Astrocyte of the spinal cord (primary cell): ENCODE data around the gene CPLX1.

Experiments used
- DNase-seq: peaks from one replicate; pipeline ENCODE4 v3.0.0; 2011; ENCODE audit warnings: low read depth, low spot score
- H3K4me3 ChIP-seq: 2 replicates; pipeline ENCODE4 v1.5.1; 2011; ENCODE audit warnings: low read depth, mild to moderate bottlenecking, low read length, moderate library complexity
- in situ Hi-C: cut with HindIII; loops from 2 replicates; pipeline ENCODE4 v1.10.0; 2017; ENCODE audit warnings: low sequenced_read_pairs
- TF ChIP-seq, protein P1 (sequence below): IDR thresholded peaks from 2 replicates; pipeline ENCODE4 v1.5.1; 2012; ENCODE audit warnings: low read depth, mild to moderate bottlenecking, low read length, inconsistent platforms

Gene CPLX1

DNA sequence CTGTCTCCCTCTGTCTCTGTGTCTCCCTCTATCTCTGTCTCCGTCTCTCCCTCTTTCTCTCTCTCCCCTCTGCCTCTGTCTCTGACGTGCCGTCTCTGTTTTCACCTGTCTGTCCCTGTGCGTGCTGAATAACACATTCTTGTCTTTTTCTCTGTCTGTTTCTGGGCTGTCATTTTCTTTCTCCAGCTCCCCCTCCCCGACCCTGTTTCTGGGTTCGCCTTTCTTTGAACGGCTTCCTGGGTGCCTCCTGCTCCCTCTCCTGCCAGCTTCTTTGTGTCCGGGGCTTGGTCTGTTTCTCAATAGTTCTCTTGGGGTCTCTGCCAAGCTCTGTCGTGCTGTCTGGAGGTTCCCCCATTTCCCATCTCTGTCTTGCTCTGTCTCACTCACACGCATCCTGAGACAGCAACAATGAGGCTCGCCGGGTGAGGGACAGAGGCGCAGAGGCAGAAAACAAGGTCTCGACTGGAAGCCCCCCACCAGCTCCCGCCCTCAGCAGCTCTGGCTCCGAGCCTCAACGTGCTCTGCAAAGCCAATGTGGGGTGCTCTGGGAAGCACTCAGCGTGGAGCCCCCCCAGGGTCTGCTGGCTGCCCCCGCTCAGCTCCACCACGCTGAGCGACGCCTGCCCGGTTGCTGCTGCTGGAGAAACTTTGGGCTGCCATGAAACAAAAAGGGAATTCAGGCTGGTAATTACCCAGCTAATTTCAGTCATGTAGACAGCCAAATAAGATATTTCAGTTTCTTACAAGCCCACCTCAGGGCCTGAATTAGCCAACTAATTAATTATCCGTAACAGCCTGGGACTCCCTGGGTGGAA, 3.4 kb downstream of the CPLX1 start:
- TF ChIP-seq, protein P1, sequence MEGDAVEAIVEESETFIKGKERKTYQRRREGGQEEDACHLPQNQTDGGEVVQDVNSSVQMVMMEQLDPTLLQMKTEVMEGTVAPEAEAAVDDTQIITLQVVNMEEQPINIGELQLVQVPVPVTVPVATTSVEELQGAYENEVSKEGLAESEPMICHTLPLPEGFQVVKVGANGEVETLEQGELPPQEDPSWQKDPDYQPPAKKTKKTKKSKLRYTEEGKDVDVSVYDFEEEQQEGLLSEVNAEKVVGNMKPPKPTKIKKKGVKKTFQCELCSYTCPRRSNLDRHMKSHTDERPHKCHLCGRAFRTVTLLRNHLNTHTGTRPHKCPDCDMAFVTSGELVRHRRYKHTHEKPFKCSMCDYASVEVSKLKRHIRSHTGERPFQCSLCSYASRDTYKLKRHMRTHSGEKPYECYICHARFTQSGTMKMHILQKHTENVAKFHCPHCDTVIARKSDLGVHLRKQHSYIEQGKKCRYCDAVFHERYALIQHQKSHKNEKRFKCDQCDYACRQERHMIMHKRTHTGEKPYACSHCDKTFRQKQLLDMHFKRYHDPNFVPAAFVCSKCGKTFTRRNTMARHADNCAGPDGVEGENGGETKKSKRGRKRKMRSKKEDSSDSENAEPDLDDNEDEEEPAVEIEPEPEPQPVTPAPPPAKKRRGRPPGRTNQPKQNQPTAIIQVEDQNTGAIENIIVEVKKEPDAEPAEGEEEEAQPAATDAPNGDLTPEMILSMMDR = no peak
- H3K4me3 ChIP-seq = no peak overlapping the region
- no peak for DNase-seq
- in situ Hi-C loops = no loop called here

DNA sequence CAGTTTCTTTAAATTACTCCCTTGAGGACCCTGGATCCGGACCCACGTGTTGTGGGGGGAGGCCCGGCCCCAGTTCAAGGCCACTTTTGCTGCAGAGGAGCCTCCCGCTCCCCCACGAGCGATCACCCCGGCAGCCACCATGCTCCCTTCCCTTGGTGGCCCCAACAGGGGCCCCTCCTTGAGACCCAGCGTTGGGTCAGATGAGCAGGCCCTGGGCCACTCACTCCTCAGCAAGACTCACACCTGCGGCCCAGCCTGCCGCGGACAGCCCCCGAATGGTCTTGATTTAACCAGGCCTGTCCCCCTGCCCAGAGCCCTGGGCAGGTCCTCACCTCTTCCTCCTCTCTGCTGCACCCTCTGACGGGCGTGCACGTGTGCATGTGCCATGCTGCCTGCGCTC, 4.3 kb downstream of the CPLX1 start:
- TF ChIP-seq, protein P1 = no peak
- DNase-seq = no peak
- in situ Hi-C loops = no loop called here
- H3K4me3 ChIP-seq = no peak overlapping the region

DNA sequence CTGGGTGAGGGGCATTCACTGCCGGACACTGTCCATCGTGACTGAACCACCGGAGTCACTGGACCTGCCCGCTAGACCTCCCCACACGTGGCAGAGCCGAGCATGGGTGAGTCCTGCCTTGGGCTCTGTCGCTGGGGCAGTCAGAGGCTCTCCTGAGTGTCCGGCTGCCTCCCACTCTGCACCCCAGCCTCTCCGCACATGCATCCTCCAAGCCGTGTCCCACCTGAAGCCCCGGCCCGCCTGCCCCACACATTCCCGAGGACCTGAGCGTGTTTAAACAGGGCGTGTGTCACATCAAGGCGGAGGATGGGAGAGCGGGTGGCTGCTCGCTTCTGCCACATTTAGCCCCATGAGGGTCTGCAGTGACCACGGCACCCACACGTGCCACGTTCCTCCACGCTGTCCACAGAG, 4.7 kb downstream of the CPLX1 start:
- TF ChIP-seq, protein P1 = no peak
- in situ Hi-C loops = no loop called here
- H3K4me3 ChIP-seq = no peak overlapping the region
- no peak for DNase-seq

DNA sequence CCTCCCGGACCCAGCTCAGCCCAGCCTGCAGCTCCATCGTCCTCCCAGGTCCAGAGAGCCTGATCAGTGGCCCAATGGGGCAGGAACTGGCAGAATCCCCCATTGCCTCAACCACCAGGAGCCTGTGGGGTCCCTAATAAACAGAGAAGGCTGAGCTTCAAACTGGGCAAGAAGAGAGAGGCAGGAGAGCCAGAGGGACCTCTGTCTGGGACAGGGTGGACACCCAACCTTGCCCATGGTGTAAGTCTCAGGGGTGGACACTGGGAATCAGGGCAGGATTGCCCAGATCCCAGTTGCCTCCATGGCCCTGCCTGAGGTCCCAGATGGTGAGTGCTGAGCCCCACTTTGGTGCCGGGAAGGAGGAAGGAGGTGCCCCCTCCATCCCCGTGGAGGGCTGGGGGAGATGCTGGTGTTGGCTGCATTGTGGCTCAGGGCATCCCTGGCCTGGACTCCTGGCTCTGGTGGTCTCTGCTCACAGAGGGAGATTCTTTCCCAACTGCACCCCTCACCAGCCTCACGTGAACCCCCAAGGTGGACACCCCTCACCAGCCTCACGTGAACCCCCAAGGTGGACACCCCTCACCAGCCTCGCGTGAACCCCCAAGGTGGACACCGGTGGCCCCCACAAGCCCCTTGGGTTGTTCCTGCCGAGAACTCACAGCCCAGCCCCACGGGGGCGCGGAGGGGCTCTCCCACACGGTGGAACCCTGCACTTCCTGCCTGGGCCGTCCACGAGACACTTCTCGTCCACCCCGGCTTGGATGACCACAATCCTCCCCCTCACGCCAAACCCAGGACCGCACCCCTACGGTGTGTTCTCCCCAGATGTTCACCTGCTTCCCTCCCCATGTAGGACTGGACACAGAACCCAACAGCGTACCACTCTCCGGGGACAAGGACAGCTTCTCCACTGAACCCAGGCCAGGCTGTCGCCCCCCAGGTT, 5.4 kb downstream of the CPLX1 start:
- H3K4me3 ChIP-seq = no peak overlapping the region
- TF ChIP-seq, protein P1 = no peak
- DNase-seq = no peak
- in situ Hi-C loops = no loop called here

DNA sequence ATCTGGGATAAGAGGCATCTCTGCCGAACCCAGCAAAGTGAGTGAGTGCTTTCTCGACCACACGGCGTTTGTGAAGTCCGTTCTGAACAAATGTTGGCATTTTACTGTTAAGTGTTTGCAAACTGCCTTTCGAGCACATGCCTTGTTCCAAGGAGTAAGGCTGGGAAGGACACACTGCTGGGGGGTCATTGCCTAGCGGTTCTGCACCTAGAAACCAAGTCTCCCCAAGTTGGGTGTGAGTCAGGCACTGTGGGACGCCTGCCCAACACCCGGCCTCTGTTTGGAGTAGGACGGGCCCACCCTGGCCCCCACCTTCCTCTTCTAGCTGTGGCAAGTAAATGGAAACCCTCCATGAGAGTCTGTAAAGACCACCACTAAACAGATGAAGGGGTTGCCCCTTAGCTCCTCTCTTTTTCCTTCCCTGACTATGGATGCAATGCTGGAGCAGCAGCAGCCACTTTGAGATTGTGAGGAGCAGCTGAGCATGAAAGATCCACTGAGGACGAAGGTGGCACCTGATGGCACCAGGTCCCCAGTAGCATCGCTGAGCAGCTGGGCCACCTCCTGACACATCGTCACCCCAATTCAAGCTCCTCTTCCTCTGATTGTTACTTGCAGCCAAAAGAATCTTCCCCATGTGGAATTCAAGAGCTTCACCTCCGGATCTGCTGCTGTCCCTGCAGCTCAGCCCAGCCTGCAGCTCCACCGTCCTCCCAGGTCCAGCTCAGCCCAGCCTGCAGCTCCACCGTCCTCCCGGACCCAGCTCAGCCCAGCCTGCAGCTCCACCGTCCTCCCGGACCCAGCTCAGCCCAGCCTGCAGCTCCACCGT, 6.3 kb downstream of the CPLX1 start:
- no peak overlapping the region for H3K4me3 ChIP-seq
- DNase-seq = no peak
- TF ChIP-seq, protein P1 = no peak
- in situ Hi-C loops = no loop called here
